Measurements from ENCODE around the gene CNFN.

The CNFN gene

GRCh38 chr19:42389899-42390298 lies at the start of gene CNFN:
CNFN (minus strand) TSS chr19:42390297; CDS start chr19:42389037, 1,260 bp downstream.
- no peak for DNase-seq

GRCh38 chr19:42436006-42436405 lies 45.9 kb upstream of the CNFN start:
- no peak for DNase-seq

- DNase-seq = no peak
These were observed 45.2 kb upstream of the CNFN start for GRCh38 chr19:42435316-42435715.

- DNase-seq = no peak
These were observed 43.6 kb upstream of the CNFN start for GRCh38 chr19:42433503-42434260.

GRCh38 chr19:42431486-42431885 lies 41.4 kb upstream of the CNFN start:
- DNase-seq = no peak

GRCh38 chr19:42428676-42429075 lies 38.6 kb upstream of the CNFN start:
- no peak for DNase-seq

- DNase-seq = no peak
These were observed 37.2 kb upstream of the CNFN start, which contains the start of gene LIPE for GRCh38 chr19:42427313-42427712. LIPE (minus strand) TSS chr19:42427388; CDS start chr19:42427149, 239 bp downstream.

- no peak for DNase-seq
These were observed 36.5 kb upstream of the CNFN start for GRCh38 chr19:42426643-42427042.

GRCh38 chr19:42424712-42425131 lies 34.6 kb upstream of the CNFN start:
- no peak for DNase-seq

- no peak for DNase-seq
These were observed 34.2 kb upstream of the CNFN start for GRCh38 chr19:42424345-42424707.

GRCh38 chr19:42423462-42424344 lies 33.6 kb upstream of the CNFN start:
- DNase-seq = peak; percentile 43 to 57

- peak in 1 of 2 experiments; percentile 9 for DNase-seq
These were observed 32.9 kb upstream of the CNFN start for GRCh38 chr19:42422901-42423461.

- no peak for DNase-seq
These were observed 32.2 kb upstream of the CNFN start for GRCh38 chr19:42422092-42422900.

GRCh38 chr19:42421591-42422031 lies 31.5 kb upstream of the CNFN start:
- DNase-seq = no peak

GRCh38 chr19:42421101-42421500 lies 31.0 kb upstream of the CNFN start:
- DNase-seq = no peak

GRCh38 chr19:42420055-42420544 lies 30.0 kb upstream of the CNFN start:
- DNase-seq = no peak

- DNase-seq = no peak
These were observed 29.2 kb upstream of the CNFN start for GRCh38 chr19:42419309-42419708.

GRCh38 chr19:42412661-42413076 lies 22.6 kb upstream of the CNFN start:
- DNase-seq = no peak

GRCh38 chr19:42412227-42412626 lies 22.1 kb upstream of the CNFN start:
- no peak for DNase-seq

- no peak for DNase-seq
These were observed 21.6 kb upstream of the CNFN start for GRCh38 chr19:42411581-42412178.

- no peak for DNase-seq
These were observed 20.3 kb upstream of the CNFN start for GRCh38 chr19:42410371-42410770.

GRCh38 chr19:42409477-42409876 lies 19.4 kb upstream of the CNFN start:
- no peak for DNase-seq

All from NCI-H2081 (cell line).